Neural progenitor cell (in vitro differentiated cells): ENCODE results near the gene CER1. TPM values are rescaled to one million over a fixed set of nuclear protein-coding genes. Genes with fewer than 3 reads are reported as not detected.

ENCODE experiments used
- DNase-seq: peaks from one replicate; pipeline ENCODE4 v3.0.0-alpha.2; 2016; ENCODE audit warnings: low spot score
- H2AFZ ChIP-seq: fragments of 200-600 bp; sonication (generic); replicated peaks from 2 replicates; pipeline ENCODE4 v1.6.1; 2016; ENCODE audit warnings: antibody characterized with exemption
- H3F3A ChIP-seq: fragments of 200-600 bp; sonication (generic); 2 replicates; pipeline ENCODE4 v1.6.1; 2016; ENCODE audit warnings: antibody characterized with exemption, low read depth
- H3K27ac ChIP-seq: fragments of 200-600 bp; sonication (generic); 2 replicates; pipeline ENCODE4 v1.5.1; 2016; ENCODE audit warnings: mild to moderate bottlenecking
- H3K27me3 ChIP-seq: fragments of 200-600 bp; sonication (generic); 2 replicates; pipeline ENCODE4 v1.6.1; 2016; ENCODE audit warnings: mild to moderate bottlenecking, moderate library complexity
- H3K36me3 ChIP-seq: fragments of 200-600 bp; sonication (generic); 2 replicates; pipeline ENCODE4 v1.5.1; 2016
- H3K4me1 ChIP-seq: fragments of 200-600 bp; sonication (generic); 2 replicates; pipeline ENCODE4 v1.6.1; 2016; ENCODE audit warnings: mixed run types
- H3K4me2 ChIP-seq: fragments of 200-600 bp; sonication (generic); 2 replicates; pipeline ENCODE4 v1.6.1; 2016
- H3K4me3 ChIP-seq: fragments of 200-600 bp; sonication (generic); 2 replicates; pipeline ENCODE4 v1.5.1; 2016
- H3K79me2 ChIP-seq: fragments of 200-600 bp; sonication (generic); 2 replicates; pipeline ENCODE4 v1.6.1; 2016; ENCODE audit warnings: low read depth
- H3K9ac ChIP-seq: fragments of 200-600 bp; sonication (generic); 2 replicates; pipeline ENCODE4 v1.6.1; 2016
- H3K9me3 ChIP-seq: fragments of 200-600 bp; sonication (generic); 2 replicates; pipeline ENCODE4 v1.5.1; 2016; ENCODE audit warnings: low read depth
- H4K20me1 ChIP-seq: fragments of 200-600 bp; sonication (generic); 2 replicates; pipeline ENCODE4 v1.6.1; 2016; ENCODE audit warnings: low read depth
- H3K27ac Mint-ChIP-seq: 3 replicates; pipeline ENCODE4 v1.8.0; 2021; ENCODE audit warnings: mixed read lengths
- H3K27me3 Mint-ChIP-seq: 2 replicates; pipeline ENCODE4 v1.8.0; 2022; ENCODE audit warnings: low read depth, mild to moderate bottlenecking, inconsistent platforms, moderate library complexity, mixed read lengths; ENCODE audit not compliant: insufficient read depth
- H3K36me3 Mint-ChIP-seq: 3 replicates; pipeline ENCODE4 v1.8.0; 2021; ENCODE audit warnings: mixed read lengths
- H3K4me1 Mint-ChIP-seq: 3 replicates; pipeline ENCODE4 v1.8.0; 2021; ENCODE audit warnings: mixed read lengths
- H3K4me3 Mint-ChIP-seq: 3 replicates; pipeline ENCODE4 v1.8.0; 2021; ENCODE audit warnings: mild to moderate bottlenecking, moderate library complexity, mixed read lengths
- H3K9me3 Mint-ChIP-seq: 3 replicates; pipeline ENCODE4 v1.8.0; 2020; ENCODE audit warnings: mixed read lengths
- CTCF ChIP-seq: fragments of 200-600 bp; sonication (generic); IDR thresholded peaks from 2 replicates; pipeline ENCODE4 v1.5.1; 2017; ENCODE audit warnings: antibody characterized with exemption, mild to moderate bottlenecking
- EZH2 ChIP-seq: fragments of 200-600 bp; sonication (generic); IDR thresholded peaks from 2 replicates; pipeline ENCODE4 v1.6.1; 2017; ENCODE audit warnings: antibody characterized with exemption, mild to moderate bottlenecking, moderate library complexity
- EZH2phosphoT487 ChIP-seq: fragments of 200-600 bp; sonication (generic); IDR thresholded peaks from 2 replicates; pipeline ENCODE4 v1.6.1; 2017; ENCODE audit warnings: antibody characterized with exemption
- total RNA-seq: library from RNA; depleted of rRNA; stranded (reverse); fragments of >200 nt; gene quantifications from 2 replicates; pipeline ENCODE4 v1.2.3, GENCODE V29; 2015; ENCODE audit warnings: low replicate concordance

Gene CER1
- total RNA-seq, 1 donor from 2014 or later, result 0.11 TPM

- no peaks in the 10 kb centered on the region for H3F3A ChIP-seq
- no peaks in the 10 kb centered on the region for H3K27me3 Mint-ChIP-seq
- no peak overlapping the region for H3K27ac Mint-ChIP-seq
- H3K27ac ChIP-seq, result no peak overlapping the region
- no peaks in the 10 kb centered on the region for H3K4me1 ChIP-seq
- no peaks in the 10 kb centered on the region for H3K4me1 Mint-ChIP-seq
- H3K4me3 ChIP-seq, result no peak overlapping the region
- H3K4me3 Mint-ChIP-seq, result no peak overlapping the region
- no peak overlapping the region for H3K4me2 ChIP-seq
- no peaks in the 10 kb centered on the region for H3K9me3 Mint-ChIP-seq
- peaks cover 16% of the 10 kb centered on the region for H3K36me3 Mint-ChIP-seq
- no peaks in the 10 kb centered on the region for H3K79me2 ChIP-seq
- no peaks in the 10 kb centered on the region for H4K20me1 ChIP-seq
- DNase-seq, result no peak
- H2AFZ ChIP-seq, result no peak overlapping the region
- H3K36me3 ChIP-seq, result peaks cover 6% of the 10 kb centered on the region
- no peaks in the 10 kb centered on the region for H3K9me3 ChIP-seq
- TF ChIP-seq EZH2 (no peak), CTCF (no peak), EZH2phosphoT487 (no peak)
- no peaks in the 10 kb centered on the region for H3K27me3 ChIP-seq
- H3K9ac ChIP-seq, result no peak overlapping the region
Observed at GRCh38 chr9:14671377-14671776, 51.2 kb downstream of the CER1 start.

DNA sequence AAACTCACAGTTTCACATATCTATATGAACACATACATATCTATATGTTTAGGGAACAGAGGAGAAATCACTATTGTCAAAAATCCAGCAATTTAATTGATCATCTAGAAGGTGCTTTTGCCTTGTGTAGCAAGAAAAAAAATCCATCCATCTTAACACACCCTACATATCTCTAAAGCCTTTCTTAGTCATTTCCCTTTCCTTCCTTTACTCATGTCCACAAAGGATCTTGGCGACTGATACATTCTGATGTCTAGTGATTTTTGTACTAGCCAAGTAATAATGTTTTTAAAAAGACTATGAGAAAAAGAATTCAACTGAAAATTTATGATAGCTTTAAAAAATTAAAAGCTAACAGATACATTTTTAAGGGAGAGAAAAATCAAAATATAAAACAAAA is 51.8 kb downstream of the CER1 start:
- Histone ChIP-seq H2AFZ (no peak overlapping the region), H3K79me2 (no peaks in the 10 kb centered on the region), H3K4me2 (no peak overlapping the region), H3F3A (no peaks in the 10 kb centered on the region), H3K27me3 (no peaks in the 10 kb centered on the region), H3K27ac (no peak overlapping the region), H3K9me3 (no peaks in the 10 kb centered on the region), H3K9ac (no peak overlapping the region), H3K4me3 (no peak overlapping the region), H4K20me1 (no peaks in the 10 kb centered on the region), H3K36me3 (peaks cover 6% of the 10 kb centered on the region), H3K4me1 (no peaks in the 10 kb centered on the region)
- Mint-ChIP-seq H3K27ac (no peak overlapping the region), H3K36me3 (peaks cover 16% of the 10 kb centered on the region), H3K4me1 (no peaks in the 10 kb centered on the region), H3K9me3 (no peaks in the 10 kb centered on the region), H3K27me3 (no peaks in the 10 kb centered on the region), H3K4me3 (no peak overlapping the region)
- TF ChIP-seq EZH2phosphoT487 (no peak), CTCF (no peak), EZH2 (no peak)
- DNase-seq, result no peak

Other genes with a start within 250 kb of the CER1 start
- gene ZDHHC21, start 29.3 kb downstream of the CER1 start, total RNA-seq, result 14.4 and 22.5 TPM in 2 replicates
- 1.1 and 1.2 TPM in 2 replicates for gene FREM1, start 187.7 kb upstream of the CER1 start, total RNA-seq